OCI-LY1 (cell line): ENCODE measurements around the gene PAMR1.

Experiments
- CTCF ChIP-seq: fragments of 200-600 bp; sonication (generic), shearing (Covaris generic); IDR thresholded peaks from 2 replicates; pipeline ENCODE4 v1.5.1; 2017; ENCODE audit warnings: mild to moderate bottlenecking, antibody characterized with exemption, low read length, moderate library complexity, mixed read lengths
- EZH2 ChIP-seq: fragments of 200-600 bp; sonication (generic), shearing (Covaris generic); IDR thresholded peaks from 2 replicates; pipeline ENCODE4 v1.8.0; 2017; ENCODE audit warnings: borderline replicate concordance, mixed run types, mild to moderate bottlenecking, antibody characterized with exemption, low read length, moderate library complexity, mixed read lengths

GRCh38 chr11:35402751-35403660 lies 122.4 kb downstream of the PAMR1 start:
- no peak for TF ChIP-seq EZH2
- no peak for TF ChIP-seq CTCF
